Esophagus (tissue), 2 donors: ENCODE measurements around the gene INPP4B. TPM values are rescaled to one million over a fixed set of nuclear protein-coding genes. Genes with fewer than 3 reads are reported as not detected.

Experiments
- H3K27ac ChIP-seq, 2 donors: one replicate each; pipeline ENCODE4 v1.5.1; 2013; ENCODE audit warnings: low read depth in 2 of 2, mild to moderate bottlenecking in 2 of 2, inconsistent platforms in 1 of 2, low read length in 1 of 2, moderate library complexity in 1 of 2
- H3K27me3 ChIP-seq, 2 donors: one replicate each; pipeline ENCODE4 v1.6.1; 2013; ENCODE audit warnings: low read length in 2 of 2, control low read depth in 1 of 2, mild to moderate bottlenecking in 1 of 2; ENCODE audit not compliant: insufficient read depth in 2 of 2, control insufficient read depth in 1 of 2
- H3K36me3 ChIP-seq, 2 donors: one replicate each; pipeline ENCODE4 v1.6.1; 2013; ENCODE audit warnings: low read length in 1 of 2; ENCODE audit not compliant: control insufficient read depth in 2 of 2, insufficient read depth in 2 of 2
- H3K4me1 ChIP-seq, 2 donors: one replicate each; pipeline ENCODE4 v1.6.1; 2013; ENCODE audit warnings: low read length in 1 of 2; ENCODE audit not compliant: control insufficient read depth in 2 of 2, insufficient read depth in 2 of 2
- H3K4me3 ChIP-seq, 2 donors: one replicate each; pipeline ENCODE4 v1.5.1; 2013; ENCODE audit warnings: low read length in 2 of 2, mild to moderate bottlenecking in 2 of 2, low read depth in 1 of 2, moderate library complexity in 1 of 2
- H3K9me3 ChIP-seq, 2 donors: one replicate each; pipeline ENCODE4 v1.6.1; 2013; ENCODE audit warnings: mild to moderate bottlenecking in 2 of 2, low read depth in 1 of 2, low read length in 1 of 2, moderate library complexity in 1 of 2; ENCODE audit not compliant: control insufficient read depth in 2 of 2, insufficient read depth in 1 of 2
- WGBS, 2 donors: extraction: QIAGEN DNeasy Blood & Tissue Kit; methylation state at CpG; one replicate each; pipeline ENCODE4 v1.1.7; 2013; 5-methylcytosine and 5-hydroxymethylcytosine counted together
- polyA plus RNA-seq, 2 donors: library from polyadenylated mRNA; stranded (reverse); fragments of 200-250 nt; gene quantifications; one replicate each; pipeline ENCODE4 v1.2.3, GENCODE V29; 2013
- donor health status: healthy with polysubstance abuse.
- donor health status: Bipolar disorder and iron deficiency.

The INPP4B gene
- polyA plus RNA-seq, 2 donors = 2.5 to 4.4 TPM

DNA sequence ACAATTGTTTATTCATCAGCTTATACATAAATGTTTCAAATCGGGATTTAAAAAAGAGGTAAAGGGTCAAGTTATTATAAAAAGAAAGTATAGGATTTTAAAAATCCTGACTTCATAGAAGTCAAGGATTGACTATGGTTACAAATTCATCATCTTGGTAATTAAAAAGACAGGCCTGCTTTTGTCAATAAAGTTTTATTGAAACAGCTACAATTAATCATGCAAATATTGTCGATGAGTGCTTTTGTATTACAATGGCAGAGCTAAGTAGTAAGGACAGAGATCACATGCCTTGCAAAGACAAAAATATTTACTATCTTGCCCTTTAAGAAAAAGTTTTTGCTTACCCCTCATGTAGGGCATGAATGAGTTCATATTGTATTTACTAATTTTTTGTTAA, 614.3 kb downstream of the INPP4B start:
- Histone ChIP-seq H3K4me1 (no peaks in the 10 kb centered on the region), H3K4me3 (no peak overlapping the region), H3K9me3 (no peaks in the 10 kb centered on the region), H3K27me3 (no peaks in the 10 kb centered on the region), H3K36me3 (no peaks in the 10 kb centered on the region), H3K27ac (no peak overlapping the region)
- WGBS, 2 donors = 84% methylated on average over 2 of the region's 2 CpGs

DNA sequence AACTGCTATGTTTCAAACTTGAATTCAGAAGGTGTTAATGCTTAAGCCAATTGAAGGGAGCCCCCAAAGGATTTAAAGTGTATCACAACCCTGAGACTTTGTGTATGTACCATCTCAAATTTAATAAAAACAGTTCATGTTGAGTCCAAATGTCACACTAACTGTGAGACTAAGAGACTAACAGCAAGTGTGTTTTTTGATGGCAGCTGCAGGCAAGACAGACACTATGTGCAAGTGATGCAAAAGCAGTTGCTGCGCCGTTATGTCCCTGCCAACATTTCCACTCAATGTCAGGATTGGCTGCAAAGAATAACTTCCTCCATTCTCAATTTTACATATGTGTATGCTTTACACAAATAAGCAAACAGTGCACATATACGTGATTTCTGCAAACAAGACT, 615.1 kb downstream of the INPP4B start:
- no peaks in the 10 kb centered on the region for H3K4me1 ChIP-seq
- 95 to 99% methylated on average over 3 of the region's 3 CpGs for WGBS, 2 donors
- H3K9me3 ChIP-seq = no peaks in the 10 kb centered on the region
- H3K27ac ChIP-seq = no peak overlapping the region
- H3K27me3 ChIP-seq = no peaks in the 10 kb centered on the region
- H3K36me3 ChIP-seq = no peaks in the 10 kb centered on the region
- H3K4me3 ChIP-seq = no peak overlapping the region

DNA sequence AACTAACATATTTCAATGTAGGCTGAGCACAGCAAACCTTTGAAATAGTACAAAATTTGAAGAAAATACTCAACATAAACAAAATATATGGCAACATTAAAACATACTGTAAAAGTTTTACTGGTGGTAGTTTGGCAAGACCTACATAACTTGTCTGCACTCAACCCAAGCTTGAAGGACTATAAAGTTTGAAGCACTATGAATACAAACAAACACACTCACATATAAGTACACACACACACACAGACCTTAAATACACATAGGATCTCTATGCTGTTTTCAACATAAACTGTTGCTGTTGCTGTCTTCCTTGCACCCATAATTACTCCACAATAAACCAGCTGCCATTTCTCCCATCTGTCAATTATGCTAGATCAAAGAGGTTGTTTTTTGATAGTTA, 620.1 kb downstream of the INPP4B start:
- H3K4me3 ChIP-seq = no peak overlapping the region
- no peaks in the 10 kb centered on the region for H3K4me1 ChIP-seq
- H3K27ac ChIP-seq = no peak overlapping the region
- no peaks in the 10 kb centered on the region for H3K9me3 ChIP-seq
- H3K27me3 ChIP-seq = no peaks in the 10 kb centered on the region
- H3K36me3 ChIP-seq = no peaks in the 10 kb centered on the region

DNA sequence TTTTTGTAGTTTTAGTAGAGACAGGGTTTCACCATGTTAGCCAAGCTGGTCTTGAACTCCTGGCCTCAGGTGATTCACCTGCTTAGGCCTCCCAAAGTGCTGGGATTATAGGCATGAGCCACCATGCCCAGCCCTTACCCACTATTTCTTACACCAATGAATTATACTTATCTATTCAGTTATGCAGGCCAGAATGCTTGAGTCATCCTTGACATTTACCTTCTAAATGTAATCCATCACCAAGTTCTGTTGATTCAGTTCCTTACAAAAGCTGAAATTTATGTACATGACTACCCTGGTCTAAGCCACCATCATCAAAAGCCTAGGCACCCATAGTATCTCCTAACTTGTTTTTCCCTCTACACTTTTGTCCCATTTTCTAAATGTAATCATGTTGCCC, 624.0 kb downstream of the INPP4B start:
- H3K4me3 ChIP-seq = no peak overlapping the region
- no peaks in the 10 kb centered on the region for H3K9me3 ChIP-seq
- H3K27ac ChIP-seq = no peak overlapping the region
- no peaks in the 10 kb centered on the region for H3K27me3 ChIP-seq
- no peaks in the 10 kb centered on the region for H3K4me1 ChIP-seq
- no peaks in the 10 kb centered on the region for H3K36me3 ChIP-seq

DNA sequence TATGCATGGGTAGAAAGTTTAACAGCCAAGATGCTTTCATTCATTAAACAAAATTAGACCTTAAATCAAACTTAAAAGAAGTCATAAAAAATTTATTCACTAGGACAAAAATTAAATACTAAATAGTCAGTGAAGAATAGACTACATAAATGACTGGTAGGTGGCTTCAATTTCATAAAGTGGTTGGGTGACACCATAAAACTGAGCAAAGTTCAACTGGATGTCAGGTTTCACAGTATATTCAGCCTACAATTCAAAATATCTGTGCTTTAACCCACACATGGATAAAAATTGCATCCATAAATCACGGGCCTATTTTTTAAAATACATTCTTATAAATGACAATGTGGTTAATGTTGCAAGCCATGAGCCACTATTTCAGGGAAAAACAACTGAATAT, 627.4 kb downstream of the INPP4B start:
- H3K4me1 ChIP-seq = no peaks in the 10 kb centered on the region
- WGBS, 2 donors = 70 to 77% methylated on average over 1 of the region's 1 CpG
- H3K9me3 ChIP-seq = no peaks in the 10 kb centered on the region
- no peaks in the 10 kb centered on the region for H3K36me3 ChIP-seq
- no peak overlapping the region for H3K27ac ChIP-seq
- no peaks in the 10 kb centered on the region for H3K27me3 ChIP-seq
- no peak overlapping the region for H3K4me3 ChIP-seq

DNA sequence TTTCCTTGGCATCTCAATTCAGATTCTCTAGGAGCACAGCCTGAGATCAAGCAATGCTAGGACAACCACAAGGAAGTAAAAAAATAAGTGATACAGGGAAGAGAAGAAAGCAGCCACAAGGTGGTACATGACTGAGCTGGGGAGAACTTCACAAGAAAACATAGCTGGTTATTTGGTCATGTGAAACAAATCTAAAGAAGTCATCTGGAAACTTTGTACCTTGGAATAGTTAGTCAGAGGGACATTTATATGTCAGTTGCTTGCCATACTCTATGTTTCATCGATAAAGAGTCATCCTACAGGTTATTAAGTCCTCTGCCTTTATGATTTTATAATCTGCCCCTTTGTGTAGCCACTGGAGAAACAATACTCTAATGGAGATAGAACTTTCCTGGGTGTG, 634.7 kb downstream of the INPP4B start:
- WGBS, 2 donors = 82 to 90% methylated on average over 1 of the region's 1 CpG
- H3K4me3 ChIP-seq = no peak overlapping the region
- H3K4me1 ChIP-seq = no peaks in the 10 kb centered on the region
- H3K27me3 ChIP-seq = no peaks in the 10 kb centered on the region
- no peak overlapping the region for H3K27ac ChIP-seq
- no peaks in the 10 kb centered on the region for H3K9me3 ChIP-seq
- H3K36me3 ChIP-seq = no peaks in the 10 kb centered on the region

DNA sequence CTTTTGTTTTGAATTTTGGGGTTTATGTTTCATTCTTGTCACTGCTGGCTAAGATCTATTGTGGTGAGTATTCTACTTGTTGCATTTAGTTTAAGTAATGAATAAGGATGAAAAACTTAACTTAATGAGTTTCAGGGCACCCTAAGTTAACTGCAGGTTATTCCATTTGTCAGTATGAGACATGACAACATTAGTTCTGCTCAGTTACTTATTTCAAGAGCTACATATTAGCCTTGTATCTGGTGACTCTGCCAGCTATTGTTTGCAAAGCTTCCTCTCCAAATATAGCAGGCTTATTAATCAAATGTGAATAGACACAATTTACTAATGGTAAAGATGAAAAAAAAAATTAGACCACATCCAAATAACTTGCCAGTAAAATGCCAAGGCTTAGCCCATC, 642.6 kb downstream of the INPP4B start:
- H3K4me1 ChIP-seq = no peaks in the 10 kb centered on the region
- no peaks in the 10 kb centered on the region for H3K36me3 ChIP-seq
- H3K27me3 ChIP-seq = no peaks in the 10 kb centered on the region
- no peak overlapping the region for H3K4me3 ChIP-seq
- H3K9me3 ChIP-seq = no peaks in the 10 kb centered on the region
- no peak overlapping the region for H3K27ac ChIP-seq

DNA sequence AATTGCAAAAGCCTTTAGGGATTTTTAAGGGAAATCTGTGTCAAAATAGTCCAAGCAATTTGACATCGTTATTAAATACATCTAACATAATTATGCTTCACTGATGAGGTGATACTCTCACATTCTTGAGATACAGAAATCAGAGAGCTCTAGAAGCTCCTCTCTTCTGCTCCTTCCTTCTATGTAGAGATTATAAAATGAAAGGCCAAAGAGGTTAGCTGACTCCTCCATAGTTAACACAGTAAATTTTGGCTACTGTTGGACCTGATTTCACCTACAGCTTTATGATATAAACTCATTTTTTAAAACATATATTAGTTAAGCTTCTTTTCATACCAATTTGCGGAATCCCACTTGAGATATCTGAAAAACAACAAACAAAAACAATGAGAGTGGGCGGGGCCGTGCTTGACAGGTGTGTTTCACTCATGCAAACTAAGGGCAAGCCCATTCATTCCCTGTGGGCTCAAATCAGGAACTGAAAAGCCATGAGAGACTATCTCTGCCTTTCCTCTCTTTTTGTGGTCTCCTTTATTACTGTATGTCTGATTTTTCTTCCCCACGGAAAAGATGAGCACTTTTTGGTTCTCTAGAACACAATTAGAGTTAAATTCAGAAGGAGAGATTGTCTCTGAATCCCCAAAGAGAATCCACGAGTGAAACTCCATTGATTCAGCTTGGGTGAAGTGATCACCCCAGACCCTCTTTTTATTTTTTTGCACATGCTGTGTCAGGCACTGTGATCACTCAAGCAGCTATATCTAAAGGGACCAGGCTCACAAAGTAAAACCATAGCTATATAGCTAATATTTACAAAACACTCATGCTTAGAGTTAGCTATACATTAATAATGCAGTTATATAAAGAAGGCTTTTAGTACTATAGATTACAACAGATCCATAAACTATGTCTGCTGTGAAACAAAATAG, 643.4 kb downstream of the INPP4B start:
- no peaks in the 10 kb centered on the region for H3K27me3 ChIP-seq
- no peaks in the 10 kb centered on the region for H3K9me3 ChIP-seq
- 80 to 89% methylated on average over 6 of the region's 6 CpGs for WGBS, 2 donors
- H3K27ac ChIP-seq = no peak overlapping the region
- H3K4me3 ChIP-seq = no peak overlapping the region
- no peaks in the 10 kb centered on the region for H3K4me1 ChIP-seq
- no peaks in the 10 kb centered on the region for H3K36me3 ChIP-seq

DNA sequence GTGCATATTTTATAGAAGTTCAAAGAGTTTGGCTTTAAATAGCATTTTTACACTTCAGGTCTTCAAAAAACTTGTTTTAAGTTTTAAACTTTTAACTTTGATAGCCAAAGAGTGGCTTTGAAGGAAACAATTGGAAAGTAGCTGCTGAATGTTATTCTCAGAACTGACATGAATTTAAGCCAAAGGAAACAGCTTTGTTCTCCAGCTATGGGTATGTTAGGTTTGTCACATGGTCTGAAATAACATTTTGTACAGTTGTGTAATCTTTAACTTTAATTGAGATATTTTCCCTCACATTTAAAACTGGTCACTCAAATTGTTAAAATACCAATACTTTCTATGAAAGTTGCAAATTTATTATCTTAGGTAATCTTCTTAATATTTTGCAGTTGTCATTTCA, 645.1 kb downstream of the INPP4B start:
- Histone ChIP-seq H3K4me1 (no peaks in the 10 kb centered on the region), H3K9me3 (no peaks in the 10 kb centered on the region), H3K4me3 (no peak overlapping the region), H3K36me3 (no peaks in the 10 kb centered on the region), H3K27ac (no peak overlapping the region), H3K27me3 (no peaks in the 10 kb centered on the region)

DNA sequence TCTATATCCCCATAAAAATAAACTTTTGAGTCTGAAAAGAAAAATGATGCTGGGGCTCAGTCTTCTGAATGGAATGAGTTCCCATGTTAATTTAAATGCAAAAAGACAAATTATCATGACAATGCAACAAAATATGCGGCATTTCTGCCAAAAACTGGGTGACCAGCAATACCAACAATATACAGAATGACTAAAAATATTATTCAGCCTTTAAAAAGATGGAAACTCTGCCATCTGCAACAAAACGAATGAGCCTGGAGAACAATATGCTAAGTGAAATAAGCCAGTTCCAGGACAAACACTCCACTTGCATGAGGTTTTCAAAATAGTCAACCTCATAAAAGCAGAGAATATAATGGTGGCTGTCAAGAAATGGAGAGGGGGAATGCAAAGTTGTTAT, 651.2 kb downstream of the INPP4B start:
- H3K4me3 ChIP-seq = no peak overlapping the region
- WGBS, 2 donors = 88 to 93% methylated on average over 2 of the region's 2 CpGs
- no peaks in the 10 kb centered on the region for H3K27me3 ChIP-seq
- no peaks in the 10 kb centered on the region for H3K36me3 ChIP-seq
- H3K4me1 ChIP-seq = no peaks in the 10 kb centered on the region
- no peak overlapping the region for H3K27ac ChIP-seq
- H3K9me3 ChIP-seq = no peaks in the 10 kb centered on the region
